ENCODE data around the gene CD37. TPM values are rescaled to one million over a fixed set of nuclear protein-coding genes. Genes with fewer than 3 reads are reported as not detected.
A peak's percentile ranks its signal among the peaks of the same experiment; 100 is the strongest.

Gene CD37
- total RNA-seq, 1 donor from 2014 or later, result 22.1 TPM

DNA sequence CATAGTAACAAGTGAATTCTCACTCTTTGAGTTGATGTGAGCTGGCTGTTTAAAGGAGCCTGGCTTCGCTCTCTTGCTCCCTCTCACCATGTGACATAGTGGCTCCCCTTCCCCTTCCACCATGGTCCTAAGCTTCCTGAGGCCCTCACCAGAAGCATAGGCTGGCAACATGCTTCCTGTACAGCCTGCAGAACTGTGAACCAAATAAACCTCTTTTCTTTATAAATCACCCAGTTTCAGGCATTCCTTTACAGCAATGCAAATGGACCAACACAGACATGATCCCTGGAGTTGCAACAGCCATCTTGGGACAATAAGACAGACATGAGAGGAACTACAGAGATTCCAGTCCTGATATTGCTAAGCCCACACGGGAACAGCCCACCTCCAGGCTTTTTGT, 14.4 kb downstream of the CD37 start:
- Histone ChIP-seq H3K4me1 (no peaks in the 10 kb centered on the region), H3K4me3 (no peak overlapping the region), H3K27ac (no peak overlapping the region), H3K36me3 (peaks cover 0 to 67% of the 10 kb centered on the region in 2 donors), H3K27me3 (no peaks in the 10 kb centered on the region), H3K9me3 (no peaks in the 10 kb centered on the region)
- intact Hi-C loops (cut with DNase I), result no loop called here
- TF ChIP-seq POLR2A (IDR thresholded peaks at IDR 0.05), result no peak
- no peak for TF ChIP-seq CTCF (IDR thresholded peaks at IDR 0.05)
- TF ChIP-seq POLR2AphosphoS5 (IDR thresholded peaks at IDR 0.05; ENCODE audit: insufficient read depth in 1 of 2, low read depth in 1 of 2), result no peak
- DNase-seq (ENCODE audit: extremely low spot score in 2 of 2), result no peak

GRCh38 chr19:49355909-49356353, 20.7 kb downstream of the CD37 start:
- Histone ChIP-seq H3K9me3 (no peaks in the 10 kb centered on the region), H3K36me3 (peaks cover 0 to 37% of the 10 kb centered on the region in 2 donors), H3K4me1 (peaks cover 30% of the 10 kb centered on the region), H3K4me3 (no peak overlapping the region), H3K27ac (no peak overlapping the region), H3K27me3 (no peaks in the 10 kb centered on the region)
- DNase-seq (ENCODE audit: extremely low spot score in 2 of 2), result no peak
- intact Hi-C loops (cut with DNase I), result no loop called here
- TF ChIP-seq POLR2A (IDR thresholded peaks at IDR 0.05) (no peak), POLR2AphosphoS5 (IDR thresholded peaks at IDR 0.05; ENCODE audit: insufficient read depth in 1 of 2, low read depth in 1 of 2) (no peak)

- H3K9me3 ChIP-seq, result no peaks in the 10 kb centered on the region
- peaks cover 34% of the 10 kb centered on the region for H3K4me1 ChIP-seq
- H3K27me3 ChIP-seq, result no peaks in the 10 kb centered on the region
- no peak for DNase-seq (ENCODE audit: extremely low spot score in 2 of 2)
- H3K27ac ChIP-seq, result peak overlapping the region; percentile 39
- peaks cover 0 to 33% of the 10 kb centered on the region in 2 donors for H3K36me3 ChIP-seq
- intact Hi-C loops (cut with DNase I), result no loop called here
- TF ChIP-seq CTCF (IDR thresholded peaks at IDR 0.05) (no peak), POLR2AphosphoS5 (IDR thresholded peaks at IDR 0.05; ENCODE audit: insufficient read depth in 1 of 2, low read depth in 1 of 2) (no peak), POLR2A (IDR thresholded peaks at IDR 0.05) (no peak)
- no peak overlapping the region for H3K4me3 ChIP-seq
Observed at GRCh38 chr19:49356382-49356781, 21.2 kb downstream of the CD37 start.

DNA sequence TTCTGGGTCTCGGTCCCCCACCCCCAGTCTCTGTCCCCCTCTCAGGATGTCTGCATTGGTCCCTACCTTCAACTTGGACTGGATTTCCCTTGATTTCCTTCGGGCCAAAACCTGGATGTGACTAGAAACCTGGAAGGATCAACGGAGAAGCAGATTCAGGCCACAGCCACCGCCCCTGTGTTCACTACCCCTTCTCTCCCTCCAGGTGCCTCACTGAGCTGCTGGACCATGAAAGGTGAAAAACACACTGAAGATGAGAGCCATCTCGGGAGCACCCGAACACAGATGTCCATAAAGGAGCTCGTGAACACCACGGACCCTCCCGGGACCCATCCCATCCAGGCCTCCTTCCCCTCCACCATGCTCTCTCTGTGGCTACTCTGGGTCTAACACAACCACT, 22.0 kb downstream of the CD37 start:
- DNase-seq (ENCODE audit: extremely low spot score in 2 of 2), result no peak
- H3K27ac ChIP-seq, result peak overlapping the region; percentile 39
- no peaks in the 10 kb centered on the region for H3K9me3 ChIP-seq
- peaks cover 37% of the 10 kb centered on the region for H3K4me1 ChIP-seq
- no peak overlapping the region for H3K4me3 ChIP-seq
- H3K27me3 ChIP-seq, result no peaks in the 10 kb centered on the region
- intact Hi-C loops (cut with DNase I), result no loop called here
- TF ChIP-seq POLR2A (IDR thresholded peaks at IDR 0.05) (no peak), POLR2AphosphoS5 (IDR thresholded peaks at IDR 0.05; ENCODE audit: insufficient read depth in 1 of 2, low read depth in 1 of 2) (no peak), CTCF (IDR thresholded peaks at IDR 0.05) (no peak)
- peaks cover 0 to 30% of the 10 kb centered on the region in 2 donors for H3K36me3 ChIP-seq

DNA sequence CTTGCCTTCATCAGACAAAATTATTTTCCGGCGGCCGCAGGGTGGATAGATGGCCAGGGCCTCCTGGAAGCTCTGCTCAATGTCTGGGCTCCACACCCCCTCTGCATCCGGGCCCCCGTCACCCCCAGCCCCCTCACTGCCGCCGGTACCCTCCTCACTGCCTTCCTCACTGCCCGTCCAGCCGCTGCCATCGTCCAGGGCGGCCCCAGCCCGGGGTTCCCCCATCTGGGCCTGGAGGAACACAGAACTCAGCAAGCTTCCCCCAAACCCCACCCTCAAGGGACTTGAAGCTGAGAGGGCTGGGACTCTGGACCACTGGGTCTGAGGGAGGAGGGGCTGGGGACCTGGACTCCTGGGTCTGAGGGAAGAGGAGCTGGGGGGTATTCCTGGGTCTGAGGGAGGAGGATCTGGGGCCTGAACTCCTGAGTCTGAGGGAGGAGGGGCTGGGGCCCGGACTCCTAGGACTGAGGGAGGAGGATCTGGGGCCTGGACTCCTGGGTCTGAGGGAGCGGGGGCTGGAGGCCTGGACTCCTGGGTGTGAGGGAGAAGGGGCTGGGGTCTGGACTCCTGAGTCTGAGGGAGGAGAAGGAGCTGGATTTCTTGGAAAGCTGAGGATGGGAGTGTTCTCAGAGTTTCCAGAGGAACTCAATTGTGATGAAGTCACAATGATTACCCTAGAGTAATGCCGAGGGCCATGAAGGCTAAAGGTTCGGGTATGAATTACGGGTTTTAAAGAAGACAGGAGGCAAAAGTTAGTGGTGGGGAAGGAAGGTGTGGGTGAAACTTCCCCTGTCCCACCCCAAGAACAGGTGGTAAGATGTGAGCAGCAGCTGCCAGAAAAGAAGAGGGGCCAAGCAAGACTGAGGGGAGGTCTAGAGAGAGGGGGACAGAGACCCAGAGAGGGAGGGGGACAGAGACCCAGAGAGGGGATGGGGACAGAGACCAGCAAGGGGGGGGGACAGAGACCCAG, 24.9 kb downstream of the CD37 start:
- intact Hi-C loops (cut with DNase I), result loop anchor here (10.0 kb wide), 1 partner anchor 85 kb away; the partner anchor contains the start of gene SLC17A7
- H3K27ac ChIP-seq, result peak overlapping the region; percentile 95
- peaks cover 0 to 22% of the 10 kb centered on the region in 2 donors for H3K36me3 ChIP-seq
- H3K27me3 ChIP-seq, result no peaks in the 10 kb centered on the region
- H3K9me3 ChIP-seq, result no peaks in the 10 kb centered on the region
- H3K4me3 ChIP-seq, result peak overlapping the region in 1 of 2 donors; percentile 70
- H3K4me1 ChIP-seq, result peaks cover 45% of the 10 kb centered on the region
- no peak for DNase-seq (ENCODE audit: extremely low spot score in 2 of 2)
- TF ChIP-seq POLR2AphosphoS5 (IDR thresholded peaks at IDR 0.05; ENCODE audit: insufficient read depth in 1 of 2, low read depth in 1 of 2) (no peak), POLR2A (IDR thresholded peaks at IDR 0.05) (no peak), CTCF (IDR thresholded peaks at IDR 0.05) (no peak)
